Uterus (tissue), 4 donors: ENCODE data around the gene STRAP. TPM values are rescaled to one million over a fixed set of nuclear protein-coding genes. Genes with fewer than 3 reads are reported as not detected.
A peak's percentile ranks its signal among the peaks of the same experiment; 100 is the strongest.
"Not testable (repeated sequence)": the region's sequence is repeated elsewhere in the genome, so short reads cannot be mapped to it uniquely, and the experiment has no call there.

Experiments
- DNase-seq, 2 donors: peaks; one replicate each; pipeline ENCODE4 v3.0.0-alpha.2; 2019 to 2020
- H3K27ac ChIP-seq, 2 donors: fragments of 200-600 bp; sonication (generic); 1 replicate in 1 of 2; 2 replicates in 1 of 2; pipeline ENCODE4 v1.5.1; 2016 to 2018
- H3K27me3 ChIP-seq, 2 donors: fragments of 200-600 bp; sonication (generic); one replicate each; pipeline ENCODE4 v1.5.1; 2018 to 2019; ENCODE audit warnings: control low read depth in 1 of 2
- H3K36me3 ChIP-seq, 2 donors: fragments of 200-600 bp; sonication (generic); one replicate each; pipeline ENCODE4 v1.5.1; 2019; ENCODE audit warnings: control low read depth in 1 of 2
- H3K4me1 ChIP-seq, 2 donors: fragments of 200-600 bp; sonication (generic); one replicate each; pipeline ENCODE4 v1.5.1; 2018 to 2019; ENCODE audit warnings: control low read depth in 1 of 2
- H3K4me3 ChIP-seq, 2 donors: fragments of 200-600 bp; sonication (generic); 1 replicate in 1 of 2; 2 replicates in 1 of 2; pipeline ENCODE4 v1.5.1; 2018 to 2019; ENCODE audit warnings: mild to moderate bottlenecking in 1 of 2
- H3K9me3 ChIP-seq, 2 donors: fragments of 200-600 bp; sonication (generic); one replicate each; pipeline ENCODE4 v1.5.1; 2019; ENCODE audit warnings: control low read depth in 1 of 2
- POLR2A ChIP-seq, 2 donors: fragments of 450-650 bp; IDR thresholded peaks; one replicate each; pipeline ENCODE4 v1.6.1; 2016; ENCODE audit warnings: antibody characterized with exemption in 2 of 2, mild to moderate bottlenecking in 1 of 2, moderate library complexity in 1 of 2
- intact Hi-C: fragments of 100-400 bp; cut with DNase I; formaldehyde crosslinking; loops from one replicate; pipeline ENCODE4 v1.15.1; 2023; ENCODE audit warnings: low total_unique reads
- total RNA-seq, 4 donors: library from RNA; depleted of rRNA in 3 of 4; stranded (reverse); fragments of >200 nt in 3 of 4; gene quantifications; one replicate each; pipeline versions ENCODE4 v1.1.0 to v1.2.4, GENCODE V29; 2014 to 2023
- TF ChIP-seq, protein P1 (sequence below), 4 experiments: fragments of 200-600 bp in 2 of 4; fragments of 450-650 bp in 2 of 4; sonication (generic) in 2 of 4; IDR thresholded peaks; one replicate each; pipeline ENCODE4 v1.5.1; 2016 to 2019; ENCODE audit warnings: antibody characterized with exemption in 4 of 4, mild to moderate bottlenecking in 2 of 4, moderate library complexity in 1 of 4
- donor health status: DM: yes; HTN: yes; CAD: no.

Gene STRAP
- total RNA-seq, 4 donors from 2014 or later: 43.8 to 65.8 (median 58.2) TPM

DNA sequence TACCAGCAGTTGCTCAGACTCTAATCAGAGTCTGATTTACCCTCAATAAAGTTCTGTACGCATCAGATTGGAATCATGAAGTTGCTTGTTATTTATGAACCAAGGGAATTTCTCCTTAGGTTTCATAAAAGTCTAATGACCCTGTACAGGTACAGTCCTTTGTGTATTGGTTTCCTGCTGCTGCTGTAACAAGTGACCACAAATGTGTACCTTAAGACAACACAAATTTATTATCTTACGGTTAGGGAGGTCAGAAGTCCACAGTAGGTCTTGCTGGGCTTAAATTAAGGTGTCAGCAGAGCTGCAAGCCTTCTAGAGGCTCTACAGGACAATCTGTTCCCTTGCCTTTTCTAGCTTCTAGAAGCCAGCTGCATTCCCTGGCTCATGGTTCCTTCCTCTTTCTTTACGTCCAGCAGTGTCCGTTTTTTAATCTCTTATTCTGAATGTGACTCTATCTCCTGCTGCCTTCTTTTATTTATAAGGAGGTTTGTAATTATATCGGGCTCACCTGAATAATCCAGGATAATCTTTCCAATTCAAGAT, 22.3 kb downstream of the STRAP start:
- H3K4me1 ChIP-seq: no peaks in the 10 kb centered on the region
- TF ChIP-seq, protein P1, sequence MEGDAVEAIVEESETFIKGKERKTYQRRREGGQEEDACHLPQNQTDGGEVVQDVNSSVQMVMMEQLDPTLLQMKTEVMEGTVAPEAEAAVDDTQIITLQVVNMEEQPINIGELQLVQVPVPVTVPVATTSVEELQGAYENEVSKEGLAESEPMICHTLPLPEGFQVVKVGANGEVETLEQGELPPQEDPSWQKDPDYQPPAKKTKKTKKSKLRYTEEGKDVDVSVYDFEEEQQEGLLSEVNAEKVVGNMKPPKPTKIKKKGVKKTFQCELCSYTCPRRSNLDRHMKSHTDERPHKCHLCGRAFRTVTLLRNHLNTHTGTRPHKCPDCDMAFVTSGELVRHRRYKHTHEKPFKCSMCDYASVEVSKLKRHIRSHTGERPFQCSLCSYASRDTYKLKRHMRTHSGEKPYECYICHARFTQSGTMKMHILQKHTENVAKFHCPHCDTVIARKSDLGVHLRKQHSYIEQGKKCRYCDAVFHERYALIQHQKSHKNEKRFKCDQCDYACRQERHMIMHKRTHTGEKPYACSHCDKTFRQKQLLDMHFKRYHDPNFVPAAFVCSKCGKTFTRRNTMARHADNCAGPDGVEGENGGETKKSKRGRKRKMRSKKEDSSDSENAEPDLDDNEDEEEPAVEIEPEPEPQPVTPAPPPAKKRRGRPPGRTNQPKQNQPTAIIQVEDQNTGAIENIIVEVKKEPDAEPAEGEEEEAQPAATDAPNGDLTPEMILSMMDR (IDR thresholded peaks at IDR 0.05): no peak
- no peak for TF ChIP-seq POLR2A (IDR thresholded peaks at IDR 0.05)
- H3K36me3 ChIP-seq: no peaks in the 10 kb centered on the region
- H3K27ac ChIP-seq: no peak overlapping the region
- H3K4me3 ChIP-seq: no peak overlapping the region
- H3K9me3 ChIP-seq: no peaks in the 10 kb centered on the region
- intact Hi-C loops: no loop called here
- H3K27me3 ChIP-seq: no peaks in the 10 kb centered on the region
- no peak for DNase-seq

DNA sequence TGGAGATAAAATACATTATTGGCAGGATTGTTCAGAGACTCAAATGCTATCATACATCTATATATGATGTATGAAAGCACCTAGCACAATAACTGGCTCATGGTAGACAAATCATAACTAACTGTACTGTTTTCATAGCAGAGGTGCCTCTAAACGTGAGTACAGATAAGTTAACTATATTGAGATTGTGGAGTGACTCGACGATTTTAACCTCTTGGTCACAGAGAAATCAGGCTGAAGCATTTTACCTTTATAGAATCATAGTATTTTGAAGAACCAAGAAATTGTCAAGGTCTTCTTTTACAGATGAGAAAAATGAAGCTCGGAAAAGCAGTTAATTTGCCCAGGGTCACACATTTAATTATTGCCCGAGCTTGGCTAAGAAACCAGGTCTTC, 28.3 kb downstream of the STRAP start:
- intact Hi-C loops: no loop called here
- H3K4me3 ChIP-seq: peak overlapping the region; percentile 60 to 74
- H3K27me3 ChIP-seq: no peaks in the 10 kb centered on the region
- no peaks in the 10 kb centered on the region for H3K36me3 ChIP-seq
- no peaks in the 10 kb centered on the region for H3K9me3 ChIP-seq
- H3K27ac ChIP-seq: peak overlapping the region; percentile 92
- H3K4me1 ChIP-seq: no peaks in the 10 kb centered on the region
- no peak for DNase-seq
- TF ChIP-seq, protein P1 (IDR thresholded peaks at IDR 0.05): no peak
- TF ChIP-seq POLR2A (IDR thresholded peaks at IDR 0.05): no peak

DNA sequence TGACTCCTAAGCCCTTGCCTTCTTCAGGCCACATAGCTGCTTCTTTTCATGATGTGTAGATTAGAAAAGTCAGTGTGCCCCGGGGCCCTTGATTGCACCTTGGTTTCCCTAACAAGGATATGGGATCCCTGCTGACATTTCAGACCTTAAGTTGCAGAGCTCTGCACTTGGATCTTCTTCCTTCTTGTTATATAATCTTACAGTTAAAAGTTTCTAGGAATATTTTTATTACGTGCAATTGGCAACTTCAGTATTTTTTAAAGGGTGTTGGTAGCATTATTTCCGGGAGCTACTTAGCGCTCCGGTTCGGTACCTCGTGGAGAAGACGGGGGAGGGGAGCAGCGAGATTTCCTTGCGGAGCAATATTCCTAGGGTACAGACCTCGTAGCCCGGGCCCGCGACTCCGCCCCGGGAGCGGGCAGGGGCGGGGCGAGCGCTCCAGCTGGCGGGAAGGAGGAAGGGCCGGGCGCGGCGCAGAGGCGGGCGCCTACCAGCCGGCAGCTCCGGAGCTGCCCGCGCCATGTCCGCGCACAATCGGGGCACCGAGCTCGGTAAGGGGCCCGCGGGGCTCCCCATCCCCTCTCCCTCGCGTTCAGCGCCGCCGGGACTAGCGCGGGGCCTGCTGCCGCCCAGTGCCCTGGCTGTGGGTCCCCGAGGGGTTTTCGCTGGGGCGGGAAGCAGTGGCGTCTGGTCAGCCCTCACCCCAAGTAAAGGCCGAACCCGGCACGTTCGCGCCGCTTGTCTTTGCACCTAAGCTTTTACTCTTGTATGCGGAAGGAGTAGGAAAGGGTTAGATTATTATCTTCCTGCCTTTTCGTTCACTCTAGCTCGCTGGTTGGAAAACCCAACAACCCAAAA, 28.9 kb downstream of the STRAP start, which contains the start of gene DERA:
Gene DERA (plus strand): TSS at position 469 of the 858 bp plus-strand sequence. CDS start 52 bp downstream, at position 521.
- peak within 1 kb of the TSS; percentile 92 for H3K27ac ChIP-seq
- H3K36me3 ChIP-seq: no peaks in the 10 kb centered on the region
- no peaks in the 10 kb centered on the region for H3K4me1 ChIP-seq
- TF ChIP-seq, protein P1 (IDR thresholded peaks at IDR 0.05): peak in 2 of 4 experiments; percentile 22 to 27
- TF ChIP-seq POLR2A (IDR thresholded peaks at IDR 0.05): peak; percentile 81 to 92
- intact Hi-C loops: no loop called here
- peak; percentile 70 to 82 for DNase-seq
- no peaks in the 10 kb centered on the region for H3K27me3 ChIP-seq
- peak within 1 kb of the TSS; percentile 60 to 74 for H3K4me3 ChIP-seq
- no peaks in the 10 kb centered on the region for H3K9me3 ChIP-seq

DNA sequence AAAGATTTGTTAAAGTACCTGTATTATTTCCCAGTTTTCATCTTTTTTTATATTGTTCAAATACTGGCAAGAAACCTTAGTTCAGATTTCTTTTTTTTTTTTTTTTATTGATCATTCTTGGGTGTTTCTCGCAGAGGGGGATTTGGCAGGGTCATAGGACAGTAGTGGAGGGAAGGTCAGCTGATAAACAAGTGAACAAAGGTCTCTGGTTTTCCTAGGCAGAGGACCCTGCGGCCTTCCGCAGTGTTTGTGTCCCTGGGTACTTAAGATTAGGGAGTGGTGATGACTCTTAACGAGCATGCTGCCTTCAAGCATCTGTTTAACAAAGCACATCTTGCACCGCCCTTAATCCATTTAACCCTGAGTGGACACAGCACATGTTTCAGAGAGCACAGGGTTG, 29.7 kb downstream of the STRAP start:
- DNase-seq, H3K9me3 ChIP-seq, H3K4me1 ChIP-seq, H3K27me3 ChIP-seq, intact Hi-C loops, H3K36me3 ChIP-seq: not testable (repeated sequence)
- Histone ChIP-seq H3K27ac (peak overlapping the region; percentile 92), H3K4me3 (peak overlapping the region; percentile 60 to 74)

DNA sequence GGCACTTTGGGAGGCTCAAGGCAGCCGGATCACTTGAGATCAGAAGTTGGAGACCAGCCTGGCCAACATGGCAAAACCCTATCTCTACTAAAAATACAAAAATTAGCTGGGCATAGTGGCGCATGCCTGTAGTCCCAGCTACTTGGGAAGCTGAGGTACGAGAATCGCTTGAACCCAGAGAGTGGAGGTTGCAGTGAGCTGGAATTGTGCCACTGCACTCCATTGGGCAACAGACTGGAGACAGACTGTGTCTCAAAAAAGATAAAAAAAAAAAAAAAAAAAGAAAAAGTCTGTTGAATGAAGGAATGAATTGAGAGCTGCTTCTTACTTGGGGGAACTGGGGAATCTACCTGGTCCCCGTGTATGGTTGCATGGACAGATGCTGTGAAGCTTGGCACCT, 31.9 kb downstream of the STRAP start:
- intact Hi-C loops, H3K9me3 ChIP-seq, H3K4me3 ChIP-seq, H3K36me3 ChIP-seq, H3K4me1 ChIP-seq, H3K27me3 ChIP-seq, H3K27ac ChIP-seq, DNase-seq: not testable (repeated sequence)

DNA sequence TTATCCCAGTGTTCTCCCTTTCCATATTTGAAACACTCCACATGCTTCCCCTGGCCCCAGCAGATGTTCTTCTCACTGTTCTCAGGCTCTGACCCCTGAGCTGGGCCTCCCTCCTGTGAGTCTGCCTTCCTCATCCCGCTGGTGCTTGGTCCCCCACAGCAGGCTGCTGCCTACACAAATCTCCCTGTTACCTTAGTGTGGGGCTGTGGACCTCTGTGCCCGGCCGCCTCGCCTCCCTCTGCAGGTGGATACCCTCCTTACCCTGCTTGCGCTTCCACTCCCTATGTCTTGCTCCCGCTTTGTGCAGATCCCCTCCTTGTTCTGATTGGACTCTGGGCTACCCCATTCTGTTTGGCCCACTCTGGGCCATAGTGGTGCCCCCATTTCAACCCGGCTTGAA, 35.9 kb downstream of the STRAP start:
- H3K9me3 ChIP-seq: no peaks in the 10 kb centered on the region
- H3K27ac ChIP-seq: no peak overlapping the region
- H3K36me3 ChIP-seq: no peaks in the 10 kb centered on the region
- no peaks in the 10 kb centered on the region for H3K4me1 ChIP-seq
- no peaks in the 10 kb centered on the region for H3K27me3 ChIP-seq
- H3K4me3 ChIP-seq: no peak overlapping the region
- TF ChIP-seq POLR2A (IDR thresholded peaks at IDR 0.05): no peak
- intact Hi-C loops: no loop called here
- no peak for DNase-seq
